HFF-Myc (cell line): ENCODE measurements around the gene C2CD4B.

Experiments used
- DNase-seq: peaks from one replicate; pipeline ENCODE4 v3.0.0-alpha.2; 2011; ENCODE audit warnings: low read depth; ENCODE audit errors: extremely low read depth
- H3K4me3 ChIP-seq: replicated peaks from 2 replicates; pipeline ENCODE4 v1.5.1; 2011; ENCODE audit warnings: low read depth, mild to moderate bottlenecking, control low read depth, low read length
- TF ChIP-seq, protein P1 (sequence below): IDR thresholded peaks from 2 replicates; pipeline ENCODE4 v1.5.1; 2012; ENCODE audit warnings: mild to moderate bottlenecking, low read depth, low read length, control low read depth; ENCODE audit errors: missing control alignments

Gene C2CD4B

DNA sequence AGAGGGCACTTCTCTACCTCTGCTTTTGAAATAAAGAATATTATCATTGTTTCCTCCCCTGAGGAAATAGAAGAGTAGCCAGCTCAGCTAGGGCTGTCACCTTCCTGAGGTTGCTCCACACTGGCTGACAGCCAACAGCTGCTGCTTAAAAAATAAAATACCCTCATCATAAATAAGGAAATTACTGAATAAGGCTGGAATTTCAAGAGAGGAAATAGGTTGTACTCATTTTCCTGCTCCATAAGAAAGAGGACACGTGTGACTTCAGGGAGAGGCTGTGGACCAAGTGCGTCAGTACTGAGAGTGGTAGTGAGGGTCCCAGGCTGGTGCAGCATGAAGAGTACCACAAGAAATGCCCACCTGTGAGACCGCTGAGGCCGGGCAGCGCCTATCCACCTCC lies 8.1 kb upstream of the C2CD4B start:
- DNase-seq: no peak
- TF ChIP-seq, protein P1, sequence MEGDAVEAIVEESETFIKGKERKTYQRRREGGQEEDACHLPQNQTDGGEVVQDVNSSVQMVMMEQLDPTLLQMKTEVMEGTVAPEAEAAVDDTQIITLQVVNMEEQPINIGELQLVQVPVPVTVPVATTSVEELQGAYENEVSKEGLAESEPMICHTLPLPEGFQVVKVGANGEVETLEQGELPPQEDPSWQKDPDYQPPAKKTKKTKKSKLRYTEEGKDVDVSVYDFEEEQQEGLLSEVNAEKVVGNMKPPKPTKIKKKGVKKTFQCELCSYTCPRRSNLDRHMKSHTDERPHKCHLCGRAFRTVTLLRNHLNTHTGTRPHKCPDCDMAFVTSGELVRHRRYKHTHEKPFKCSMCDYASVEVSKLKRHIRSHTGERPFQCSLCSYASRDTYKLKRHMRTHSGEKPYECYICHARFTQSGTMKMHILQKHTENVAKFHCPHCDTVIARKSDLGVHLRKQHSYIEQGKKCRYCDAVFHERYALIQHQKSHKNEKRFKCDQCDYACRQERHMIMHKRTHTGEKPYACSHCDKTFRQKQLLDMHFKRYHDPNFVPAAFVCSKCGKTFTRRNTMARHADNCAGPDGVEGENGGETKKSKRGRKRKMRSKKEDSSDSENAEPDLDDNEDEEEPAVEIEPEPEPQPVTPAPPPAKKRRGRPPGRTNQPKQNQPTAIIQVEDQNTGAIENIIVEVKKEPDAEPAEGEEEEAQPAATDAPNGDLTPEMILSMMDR: no peak
- H3K4me3 ChIP-seq: no peak overlapping the region

DNA sequence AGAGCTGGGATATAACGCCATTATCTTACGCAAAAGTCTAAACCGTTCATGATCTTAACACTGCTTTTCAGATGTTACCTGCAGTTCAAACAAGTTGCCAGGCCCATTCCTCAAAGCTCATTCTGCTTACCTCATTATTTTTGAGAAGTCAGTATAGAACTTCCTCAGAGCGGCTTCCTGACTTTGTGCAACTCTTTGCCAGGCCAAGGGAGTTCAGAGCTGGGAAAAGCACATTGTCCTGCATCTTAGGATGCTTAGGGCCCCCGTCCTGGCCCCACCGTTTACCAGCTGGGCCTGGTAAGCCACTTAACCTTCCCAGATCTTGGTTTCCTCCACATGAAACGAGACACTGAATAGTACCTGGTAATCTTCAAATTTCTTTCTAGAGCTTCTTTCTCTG lies 6.8 kb upstream of the C2CD4B start:
- DNase-seq: no peak
- no peak overlapping the region for H3K4me3 ChIP-seq
- TF ChIP-seq, protein P1: no peak

DNA sequence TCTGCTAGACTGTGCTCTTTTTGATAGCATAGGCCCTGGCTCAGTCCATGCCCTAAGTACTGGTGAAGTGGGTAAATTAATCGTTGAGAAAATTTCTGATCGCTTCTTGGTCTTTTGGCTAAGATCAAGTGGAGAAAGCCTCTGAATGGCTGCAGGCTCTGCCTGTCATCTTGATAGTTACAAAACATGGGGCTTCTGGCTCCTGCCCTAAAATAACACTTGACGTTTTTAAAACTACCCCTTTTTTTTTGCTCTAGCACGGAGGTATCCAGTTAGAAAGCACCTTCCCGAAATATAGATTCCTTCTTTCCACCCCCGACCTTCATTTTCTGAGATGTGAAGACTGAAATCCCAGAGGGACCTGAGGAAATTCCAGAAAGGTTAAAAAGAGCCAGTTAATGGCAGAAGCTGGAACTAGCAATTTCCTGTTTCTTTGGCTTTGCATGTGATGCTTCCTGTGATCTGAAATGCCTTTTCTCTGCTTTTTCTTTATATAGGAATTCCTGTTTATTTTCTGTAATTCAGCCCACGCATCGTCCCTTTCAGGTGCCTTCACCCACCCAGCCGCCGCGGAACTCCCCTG lies 799 bp upstream of the C2CD4B start:
- H3K4me3 ChIP-seq: no peak overlapping the region
- TF ChIP-seq, protein P1: no peak
- no peak for DNase-seq

- no peak for DNase-seq
- H3K4me3 ChIP-seq: 0 out of 2 replicates have a peak overlapping the region, but pooled peaks have one; percentile 3
- TF ChIP-seq, protein P1: no peak
Observed at GRCh38 chr15:62164396-62165103, 535 bp downstream of the C2CD4B start.

DNA sequence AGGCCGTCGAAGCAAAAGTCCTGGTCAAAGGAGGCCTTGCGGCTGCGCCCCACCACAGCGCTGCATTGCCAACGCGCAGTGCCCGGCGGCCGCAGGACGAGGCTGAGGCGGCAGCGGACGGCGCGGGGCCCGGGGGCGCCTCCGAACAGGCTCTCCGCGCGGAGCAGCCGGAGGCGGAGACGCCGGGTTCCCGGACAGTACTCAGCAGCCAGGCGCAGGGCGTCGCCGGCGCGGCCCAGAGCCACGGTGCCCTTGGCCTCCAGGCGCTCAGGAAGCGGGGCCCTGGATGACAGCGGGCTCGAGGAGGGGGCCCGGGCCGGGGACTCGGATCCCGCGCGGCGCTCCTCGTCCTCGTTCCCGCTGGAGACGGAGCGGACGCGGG lies 1.1 kb downstream of the C2CD4B start:
- H3K4me3 ChIP-seq: 0 out of 2 replicates have a peak overlapping the region, but pooled peaks have one; percentile 3
- DNase-seq: no peak

DNA sequence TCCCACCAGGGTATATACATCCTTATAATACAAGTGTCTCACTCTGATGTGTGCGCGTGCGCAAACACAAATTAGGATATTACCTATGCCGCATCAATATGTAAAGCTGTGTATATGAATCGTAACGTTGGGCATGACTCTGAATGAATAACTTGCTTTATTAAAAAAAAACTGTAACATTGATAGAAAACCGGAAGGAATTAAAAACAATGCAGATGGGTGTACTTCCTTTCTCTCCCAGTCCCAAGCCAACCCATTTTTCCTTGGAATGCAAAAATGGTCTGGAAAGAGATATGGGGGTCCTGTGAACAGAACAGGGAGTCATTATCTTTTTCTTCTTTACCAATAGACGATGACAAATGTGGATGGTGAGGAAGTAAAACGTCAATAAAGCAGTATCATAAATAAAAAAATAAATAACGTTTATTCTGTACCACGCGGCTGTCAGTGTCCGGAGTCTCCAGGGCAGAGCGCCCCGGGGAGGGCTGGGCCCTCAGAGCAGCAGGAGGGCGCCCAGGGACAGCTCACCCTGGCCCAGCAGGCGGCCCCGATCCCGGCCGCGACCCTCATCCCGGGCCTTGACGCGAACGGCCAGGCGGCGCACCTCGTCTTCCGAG lies 1.6 kb downstream of the C2CD4B start:
- TF ChIP-seq, protein P1: no peak
- no peak overlapping the region for H3K4me3 ChIP-seq
- no peak for DNase-seq

More for the DNA sequence above, 1.1 kb downstream of the C2CD4B start:
- TF ChIP-seq, protein P1: no peak
